Activated T-cell treated with anti-CD3 and anti-CD28 coated beads, Interleukin-2, amount 50 U/mL, for 72 hours (primary cell): ENCODE results near the gene ACVR2A. TPM values are rescaled to one million over a fixed set of nuclear protein-coding genes. Genes with fewer than 3 reads are reported as not detected.

ENCODE experiments used
- ATAC-seq, 2 donors: fragments of 150-1000 bp; cut with Tn5 transposase; replicated peaks in 1 of 2; 2 replicates each; pipeline ENCODE4 v1.10.0; 2021; ENCODE audit warnings: moderate library complexity in 2 of 2, mild to moderate bottlenecking in 1 of 2
- DNase-seq, 2 donors: peaks; one replicate each; pipeline ENCODE4 v3.0.0; 2021 to 2022; ENCODE audit warnings: mixed read lengths in 1 of 2
- H3K27ac Mint-ChIP-seq: one replicate; pipeline ENCODE4 v1.8.0; 2022; ENCODE audit warnings: mild to moderate bottlenecking, moderate library complexity, mixed read lengths
- H3K27me3 Mint-ChIP-seq: one replicate; pipeline ENCODE4 v1.8.0; 2022; ENCODE audit warnings: low read depth, mixed read lengths
- H3K36me3 Mint-ChIP-seq, 2 donors: one replicate each; pipeline ENCODE4 v1.8.0; 2022; ENCODE audit warnings: mixed read lengths in 2 of 2, mild to moderate bottlenecking in 1 of 2; ENCODE audit not compliant: insufficient read depth in 2 of 2
- H3K4me1 Mint-ChIP-seq: one replicate; pipeline ENCODE4 v1.8.0; 2022; ENCODE audit warnings: low read depth, mixed read lengths
- H3K4me3 Mint-ChIP-seq, 2 donors: one replicate each; pipeline ENCODE4 v1.8.0; 2022; ENCODE audit warnings: mild to moderate bottlenecking in 2 of 2, mixed read lengths in 2 of 2, moderate library complexity in 2 of 2
- H3K9me3 Mint-ChIP-seq, 2 donors: one replicate each; pipeline ENCODE4 v1.8.0; 2022; ENCODE audit warnings: mixed read lengths in 2 of 2
- total RNA-seq, 2 donors: library from RNA; stranded (reverse); gene quantifications; one replicate each; pipeline ENCODE4 v1.2.3, GENCODE V29; 2022

Gene ACVR2A
- total RNA-seq, 2 donors from 2014 or later: 3.0 to 4.4 TPM

GRCh38 chr2:147865560-147865959 lies 20.7 kb downstream of the ACVR2A start:
- DNase-seq: no peak
- Mint-ChIP-seq H3K27me3 (no peaks in the 10 kb centered on the region), H3K4me1 (peaks cover 6% of the 10 kb centered on the region), H3K9me3 (no peaks in the 10 kb centered on the region), H3K4me3 (no peak overlapping the region), H3K27ac (no peak overlapping the region), H3K36me3 (no peaks in the 10 kb centered on the region)
- ATAC-seq: no peak

GRCh38 chr2:147867050-147867449 lies 22.2 kb downstream of the ACVR2A start:
- Mint-ChIP-seq H3K4me3 (no peak overlapping the region), H3K9me3 (no peaks in the 10 kb centered on the region), H3K27me3 (no peaks in the 10 kb centered on the region), H3K27ac (no peak overlapping the region), H3K36me3 (no peaks in the 10 kb centered on the region), H3K4me1 (peaks cover 3% of the 10 kb centered on the region)
- DNase-seq (no peak), ATAC-seq (no peak)

GRCh38 chr2:147869934-147870333 lies 25.1 kb downstream of the ACVR2A start:
- no peak overlapping the region for H3K27ac Mint-ChIP-seq
- no peaks in the 10 kb centered on the region for H3K9me3 Mint-ChIP-seq
- no peaks in the 10 kb centered on the region for H3K4me1 Mint-ChIP-seq
- no peak for ATAC-seq
- no peak overlapping the region for H3K4me3 Mint-ChIP-seq
- no peaks in the 10 kb centered on the region for H3K36me3 Mint-ChIP-seq
- no peak for DNase-seq
- H3K27me3 Mint-ChIP-seq: no peaks in the 10 kb centered on the region

DNA sequence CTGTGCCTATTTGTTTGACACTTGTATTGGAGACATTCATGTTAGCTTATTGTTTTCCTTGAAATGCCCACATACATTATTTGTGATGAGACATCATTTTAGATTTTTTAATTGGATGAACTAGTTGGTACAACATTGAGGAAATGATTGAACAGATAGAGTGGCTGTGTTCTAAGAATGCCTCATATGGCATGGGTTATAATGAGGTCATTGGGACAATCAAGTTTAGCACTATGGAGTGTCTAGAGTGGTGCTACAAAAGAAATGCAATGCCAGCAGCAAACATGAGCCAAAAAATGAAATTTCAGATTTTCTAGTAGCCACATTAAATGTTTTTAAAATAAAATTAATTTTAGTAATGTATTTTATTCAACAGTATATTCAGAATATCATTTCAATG lies 28.1 kb downstream of the ACVR2A start:
- H3K4me3 Mint-ChIP-seq: no peak overlapping the region
- no peaks in the 10 kb centered on the region for H3K4me1 Mint-ChIP-seq
- no peak for DNase-seq
- no peaks in the 10 kb centered on the region for H3K27me3 Mint-ChIP-seq
- no peak for ATAC-seq
- no peaks in the 10 kb centered on the region for H3K36me3 Mint-ChIP-seq
- no peak overlapping the region for H3K27ac Mint-ChIP-seq
- no peaks in the 10 kb centered on the region for H3K9me3 Mint-ChIP-seq

GRCh38 chr2:147873859-147874483 lies 29.1 kb downstream of the ACVR2A start:
- no peak for ATAC-seq

GRCh38 chr2:147879846-147880245 lies 35.0 kb downstream of the ACVR2A start:
- Mint-ChIP-seq H3K4me3 (no peak overlapping the region), H3K27ac (no peak overlapping the region), H3K4me1 (peaks cover 21% of the 10 kb centered on the region), H3K27me3 (no peaks in the 10 kb centered on the region), H3K36me3 (no peaks in the 10 kb centered on the region), H3K9me3 (no peaks in the 10 kb centered on the region)
- ATAC-seq: no peak
- DNase-seq: no peak

More at GRCh38 chr2:147873859-147874483, 29.1 kb downstream of the ACVR2A start:
- no peak for DNase-seq
- no peaks in the 10 kb centered on the region for H3K27me3 Mint-ChIP-seq
- no peak overlapping the region for H3K4me3 Mint-ChIP-seq
- no peaks in the 10 kb centered on the region for H3K4me1 Mint-ChIP-seq
- H3K27ac Mint-ChIP-seq: no peak overlapping the region
- H3K36me3 Mint-ChIP-seq: no peaks in the 10 kb centered on the region
- no peaks in the 10 kb centered on the region for H3K9me3 Mint-ChIP-seq

- H3K4me3 Mint-ChIP-seq: no peak overlapping the region
- ATAC-seq (no peak), DNase-seq (no peak)
- H3K27me3 Mint-ChIP-seq: no peaks in the 10 kb centered on the region
- no peaks in the 10 kb centered on the region for H3K36me3 Mint-ChIP-seq
- no peaks in the 10 kb centered on the region for H3K9me3 Mint-ChIP-seq
- H3K4me1 Mint-ChIP-seq: peaks cover 28% of the 10 kb centered on the region
- H3K27ac Mint-ChIP-seq: no peak overlapping the region
Measured at GRCh38 chr2:147882631-147883030, 37.8 kb downstream of the ACVR2A start.

GRCh38 chr2:147884830-147885229 lies 40.0 kb downstream of the ACVR2A start:
- DNase-seq (no peak), ATAC-seq (no peak)
- H3K27me3 Mint-ChIP-seq: no peaks in the 10 kb centered on the region
- peak overlapping the region in 1 of 2 donors; percentile 49 for H3K4me3 Mint-ChIP-seq
- no peaks in the 10 kb centered on the region for H3K36me3 Mint-ChIP-seq
- no peaks in the 10 kb centered on the region for H3K9me3 Mint-ChIP-seq
- peak overlapping the region; percentile 7 for H3K27ac Mint-ChIP-seq
- peaks cover 35% of the 10 kb centered on the region for H3K4me1 Mint-ChIP-seq

DNA sequence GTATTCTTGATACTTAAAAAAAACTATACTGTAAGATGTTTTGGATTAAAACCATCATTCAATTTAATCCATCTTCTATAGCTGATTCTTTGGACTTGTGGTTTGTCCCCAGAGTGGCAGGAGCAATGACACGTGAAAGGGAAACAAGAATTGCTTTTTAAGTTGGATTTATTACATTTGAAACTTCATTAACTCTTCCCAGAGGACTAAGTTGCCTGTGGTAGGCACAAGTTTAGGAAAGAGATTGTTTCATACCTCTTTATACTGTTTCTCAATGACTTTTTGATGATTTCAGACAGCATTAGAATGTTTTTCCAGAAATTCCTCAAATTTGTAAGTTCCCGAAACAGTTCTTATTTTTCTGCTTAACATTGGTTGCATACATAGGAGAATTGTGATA lies 41.3 kb downstream of the ACVR2A start:
- no peak for DNase-seq
- H3K4me3 Mint-ChIP-seq: no peak overlapping the region
- no peaks in the 10 kb centered on the region for H3K36me3 Mint-ChIP-seq
- H3K9me3 Mint-ChIP-seq: no peaks in the 10 kb centered on the region
- peaks cover 28% of the 10 kb centered on the region for H3K4me1 Mint-ChIP-seq
- H3K27ac Mint-ChIP-seq: no peak overlapping the region
- H3K27me3 Mint-ChIP-seq: no peaks in the 10 kb centered on the region
- no peak for ATAC-seq

- no peaks in the 10 kb centered on the region for H3K36me3 Mint-ChIP-seq
- H3K4me1 Mint-ChIP-seq: peaks cover 23% of the 10 kb centered on the region
- H3K27me3 Mint-ChIP-seq: no peaks in the 10 kb centered on the region
- no peak overlapping the region for H3K27ac Mint-ChIP-seq
- no peak overlapping the region for H3K4me3 Mint-ChIP-seq
- DNase-seq: no peak
- peak in 1 of 2 donors; percentile 49 for ATAC-seq
- H3K9me3 Mint-ChIP-seq: no peaks in the 10 kb centered on the region
Measured at GRCh38 chr2:147888680-147889079, 43.9 kb downstream of the ACVR2A start.

- Mint-ChIP-seq H3K36me3 (no peaks in the 10 kb centered on the region), H3K4me1 (no peaks in the 10 kb centered on the region), H3K9me3 (no peaks in the 10 kb centered on the region), H3K4me3 (no peak overlapping the region), H3K27ac (no peak overlapping the region), H3K27me3 (no peaks in the 10 kb centered on the region)
- ATAC-seq (no peak), DNase-seq (no peak)
Measured at GRCh38 chr2:147904051-147904450, 59.2 kb downstream of the ACVR2A start.

DNA sequence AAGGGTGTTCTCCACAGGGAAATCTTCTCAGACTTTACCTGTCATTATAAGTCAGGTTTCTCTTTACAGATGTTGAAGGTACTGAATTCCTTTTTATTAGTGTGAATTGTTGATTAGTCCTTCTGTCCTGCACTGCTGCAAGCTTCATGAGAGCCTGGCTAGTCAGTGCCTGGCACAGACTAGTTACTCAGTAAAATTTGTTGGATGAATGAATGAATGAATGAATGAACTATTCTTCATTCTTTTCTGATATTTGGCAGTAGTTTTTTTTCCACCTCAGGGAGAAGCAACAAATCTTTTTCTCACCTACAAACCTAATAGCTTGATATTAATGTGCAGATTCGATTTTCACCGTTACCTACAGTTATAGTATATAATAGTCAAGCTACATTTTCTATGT lies 64.3 kb downstream of the ACVR2A start:
- Mint-ChIP-seq H3K27ac (no peak overlapping the region), H3K4me1 (no peaks in the 10 kb centered on the region), H3K9me3 (no peaks in the 10 kb centered on the region), H3K27me3 (no peaks in the 10 kb centered on the region), H3K36me3 (no peaks in the 10 kb centered on the region), H3K4me3 (no peak overlapping the region)
- no peak for DNase-seq
- ATAC-seq: no peak

- no peak overlapping the region for H3K27ac Mint-ChIP-seq
- no peak for ATAC-seq
- DNase-seq: peak; percentile 18 to 39
- H3K9me3 Mint-ChIP-seq: no peaks in the 10 kb centered on the region
- no peak overlapping the region for H3K4me3 Mint-ChIP-seq
- no peaks in the 10 kb centered on the region for H3K27me3 Mint-ChIP-seq
- no peaks in the 10 kb centered on the region for H3K36me3 Mint-ChIP-seq
- no peaks in the 10 kb centered on the region for H3K4me1 Mint-ChIP-seq
Measured at GRCh38 chr2:147910990-147911473, 66.2 kb downstream of the ACVR2A start.
